Lung (tissue), 12 donors: ENCODE data around the gene VPS13D. TPM values are rescaled to one million over a fixed set of nuclear protein-coding genes. Genes with fewer than 3 reads are reported as not detected.
A peak's percentile ranks its signal among the peaks of the same experiment; 100 is the strongest.

Experiments
- ATAC-seq: fragments of 200-7000 bp; cut with Tn5 transposase; one replicate; pipeline ENCODE4 v1.9.1; 2020; ENCODE audit warnings: moderate number of reproducible peaks; ENCODE audit not compliant: insufficient read depth, low FRiP score
- DNase-seq, 3 donors: peaks; one replicate each; pipeline ENCODE4 v3.0.0-alpha.2; 2013 to 2017
- H3K27ac ChIP-seq, 2 donors: one replicate each; pipeline ENCODE4 v1.5.1; 2013; ENCODE audit warnings: mild to moderate bottlenecking in 2 of 2, moderate library complexity in 2 of 2, control low read depth in 1 of 2, inconsistent platforms in 1 of 2, low read depth in 1 of 2, low read length in 1 of 2
- H3K27me3 ChIP-seq, 3 donors: one replicate each; pipeline ENCODE4 v1.5.1; 2013; ENCODE audit warnings: low read length in 2 of 3; ENCODE audit not compliant: control insufficient read depth in 3 of 3, insufficient read depth in 3 of 3
- H3K36me3 ChIP-seq, 4 donors: one replicate each; pipeline ENCODE4 v1.5.1; 2013; ENCODE audit warnings: low read length in 4 of 4, mild to moderate bottlenecking in 1 of 4, moderate library complexity in 1 of 4; ENCODE audit not compliant: control insufficient read depth in 4 of 4, insufficient read depth in 4 of 4
- H3K4me1 ChIP-seq, 5 donors: one replicate each; pipeline ENCODE4 v1.5.1; 2013; ENCODE audit warnings: low read length in 5 of 5, mild to moderate bottlenecking in 2 of 5, moderate library complexity in 1 of 5; ENCODE audit not compliant: control insufficient read depth in 5 of 5, insufficient read depth in 5 of 5
- H3K4me3 ChIP-seq: one replicate; pipeline ENCODE4 v1.5.1; 2013; ENCODE audit warnings: mild to moderate bottlenecking, control low read depth, moderate library complexity
- H3K9ac ChIP-seq, 2 donors: one replicate each; pipeline ENCODE4 v1.5.1; 2013; ENCODE audit warnings: low read length in 2 of 2, control low read depth in 1 of 2; ENCODE audit not compliant: insufficient read depth in 1 of 2
- H3K9me3 ChIP-seq, 4 donors: one replicate each; pipeline ENCODE4 v1.5.1; 2013; ENCODE audit warnings: low read length in 3 of 4, mild to moderate bottlenecking in 1 of 4, moderate library complexity in 1 of 4; ENCODE audit not compliant: control insufficient read depth in 4 of 4, insufficient read depth in 3 of 4
- CTCF ChIP-seq: IDR thresholded peaks from 2 replicates; pipeline ENCODE4 v1.5.1; 2012; ENCODE audit warnings: mild to moderate bottlenecking; ENCODE audit errors: control extremely low read depth, extremely low read depth
- WGBS, 2 donors: extraction: QIAGEN DNeasy Blood & Tissue Kit; methylation state at CpG; one replicate each; pipeline ENCODE4 v1.1.7; 2013; 5-methylcytosine and 5-hydroxymethylcytosine counted together
- polyA plus RNA-seq, 2 donors: library from polyadenylated mRNA; stranded (reverse); fragments of 200-250 nt; gene quantifications; one replicate each; pipeline ENCODE4 v1.2.1, GENCODE V29; 2013
- total RNA-seq, 2 donors: library from RNA; depleted of rRNA in 1 of 2; stranded (reverse); fragments of >200 nt in 1 of 2; gene quantifications; one replicate each; pipeline ENCODE4 v1.2.1, GENCODE V29; 2014 to 2021
- donor health status: control.
- donor health status: control.
- donor health status: Bipolar disorder and iron deficiency.
- donor health status: healthy.
- donor health status: DM: yes; HTN: yes; CAD: no.

Gene VPS13D
- total and polyA plus RNA-seq, 4 donors = 18.4 to 76.0 (median 37.5) TPM

GRCh38 chr1:12181568-12181967, 48.3 kb upstream of the VPS13D start:
- Histone ChIP-seq H3K9ac (no peak overlapping the region), H3K9me3 (no peaks in the 10 kb centered on the region), H3K27me3 (no peaks in the 10 kb centered on the region), H3K4me1 (peaks cover 6 to 65% (median 35%) of the 10 kb centered on the region in 5 donors), H3K4me3 (no peak overlapping the region), H3K36me3 (no peaks in the 10 kb centered on the region), H3K27ac (peak overlapping the region in 1 of 2 donors; percentile 48)
- no peak for TF ChIP-seq CTCF
- ATAC-seq = no peak
- 94 to 95% methylated on average over 5 to 7 of the region's 7 CpGs for WGBS, 2 donors
- no peak for DNase-seq

- DNase-seq = peak; percentile 64 to 68 (median 68)
- WGBS, 2 donors = 61 to 82% methylated on average over 4 of the region's 4 CpGs
- Histone ChIP-seq H3K27ac (peak overlapping the region in 1 of 2 donors; percentile 48), H3K4me3 (no peak overlapping the region), H3K9ac (no peak overlapping the region), H3K4me1 (peaks cover 6 to 61% (median 30%) of the 10 kb centered on the region in 5 donors), H3K27me3 (no peaks in the 10 kb centered on the region), H3K9me3 (no peaks in the 10 kb centered on the region), H3K36me3 (no peaks in the 10 kb centered on the region)
- ATAC-seq = no peak
- TF ChIP-seq CTCF = no peak
Observed at GRCh38 chr1:12182410-12182984, 47.3 kb upstream of the VPS13D start.

GRCh38 chr1:12183095-12183794, 46.6 kb upstream of the VPS13D start:
- WGBS, 2 donors = 91 to 93% methylated on average over 7 of the region's 7 CpGs
- no peak for TF ChIP-seq CTCF
- DNase-seq = no peak
- Histone ChIP-seq H3K36me3 (no peaks in the 10 kb centered on the region), H3K9ac (peak overlapping the region in 1 of 2 donors; percentile 6), H3K27me3 (no peaks in the 10 kb centered on the region), H3K9me3 (no peaks in the 10 kb centered on the region), H3K4me1 (peaks cover 6 to 59% (median 24%) of the 10 kb centered on the region in 5 donors), H3K4me3 (no peak overlapping the region), H3K27ac (peak overlapping the region in 1 of 2 donors; percentile 48)
- no peak for ATAC-seq
